Mesenchymal stem cell (in vitro differentiated cells and primary cell): ENCODE results near the gene SPATA12.

Experiments used
- DNase-seq: peaks from one replicate; pipeline ENCODE4 v3.0.0-alpha.2; 2013
- H2AFZ ChIP-seq: one replicate; pipeline ENCODE4 v1.6.1; 2013; ENCODE audit warnings: low read depth, mild to moderate bottlenecking, control low read depth, inconsistent platforms, low read length, moderate library complexity
- H2AK5ac ChIP-seq: 2 replicates; pipeline ENCODE4 v1.6.1; 2013; ENCODE audit warnings: low read length, moderate library complexity, mild to moderate bottlenecking, inconsistent platforms; ENCODE audit not compliant: severe bottlenecking
- H2BK120ac ChIP-seq: one replicate; pipeline ENCODE4 v1.6.1; 2013; ENCODE audit warnings: low read depth, mild to moderate bottlenecking, inconsistent platforms, low read length, moderate library complexity
- H2BK12ac ChIP-seq, 2 experiments: one replicate each; pipeline ENCODE4 v1.6.1; 2013; ENCODE audit warnings: inconsistent platforms in 2 of 2, low read length in 2 of 2, mild to moderate bottlenecking in 2 of 2, moderate library complexity in 2 of 2, control low read depth in 1 of 2
- H2BK15ac ChIP-seq: one replicate; pipeline ENCODE4 v1.6.1; 2013; ENCODE audit warnings: mild to moderate bottlenecking, low read depth, inconsistent platforms; ENCODE audit not compliant: poor library complexity, severe bottlenecking
- H2BK5ac ChIP-seq: 2 replicates; pipeline ENCODE4 v1.6.1; 2013; ENCODE audit warnings: low read depth, mild to moderate bottlenecking, low read length, control low read depth, inconsistent platforms; ENCODE audit not compliant: poor library complexity, severe bottlenecking
- H3K14ac ChIP-seq, 2 experiments: one replicate each; pipeline ENCODE4 v1.6.1; 2013; ENCODE audit warnings: inconsistent platforms in 2 of 2, low read length in 2 of 2, control low read depth in 1 of 2, mild to moderate bottlenecking in 1 of 2, moderate library complexity in 1 of 2
- H3K18ac ChIP-seq, 2 experiments: one replicate each; pipeline ENCODE4 v1.6.1; 2013; ENCODE audit warnings: inconsistent platforms in 2 of 2, low read length in 2 of 2, control low read depth in 1 of 2, low read depth in 1 of 2, mild to moderate bottlenecking in 1 of 2
- H3K23ac ChIP-seq, 2 experiments: one replicate each; pipeline ENCODE4 v1.6.1; 2013; ENCODE audit warnings: inconsistent platforms in 2 of 2, low read length in 2 of 2, mild to moderate bottlenecking in 2 of 2, moderate library complexity in 2 of 2, control low read depth in 1 of 2
- H3K27ac ChIP-seq: 2 replicates; pipeline ENCODE4 v1.5.1; 2013; ENCODE audit warnings: mild to moderate bottlenecking, moderate library complexity, low read length, control low read depth, inconsistent platforms; ENCODE audit not compliant: poor library complexity, severe bottlenecking
- H3K27me3 ChIP-seq, 2 experiments: 2 replicates each; pipeline versions ENCODE4 v1.6.1 to v1.7.0; 2013; ENCODE audit warnings: low read length in 2 of 2, mild to moderate bottlenecking in 2 of 2, moderate library complexity in 2 of 2, control low read depth in 1 of 2, inconsistent platforms in 1 of 2; ENCODE audit not compliant: control insufficient read depth in 1 of 2, insufficient read depth in 1 of 2
- H3K36me3 ChIP-seq, 2 experiments: 2 replicates each; pipeline versions ENCODE4 v1.6.1 to v1.7.0; 2013; ENCODE audit warnings: low read length in 2 of 2, control low read depth in 1 of 2, inconsistent platforms in 1 of 2, low read depth in 1 of 2, mild to moderate bottlenecking in 1 of 2; ENCODE audit not compliant: insufficient read depth in 2 of 2, control insufficient read depth in 1 of 2
- H3K4ac ChIP-seq, 2 experiments: one replicate each; pipeline ENCODE4 v1.6.1; 2013; ENCODE audit warnings: inconsistent platforms in 2 of 2, low read length in 2 of 2, mild to moderate bottlenecking in 2 of 2, moderate library complexity in 2 of 2, control low read depth in 1 of 2, low read depth in 1 of 2
- H3K4me1 ChIP-seq: 2 replicates; pipeline ENCODE4 v1.6.1; 2013; ENCODE audit warnings: low read depth, low read length, control low read depth; ENCODE audit not compliant: control insufficient read depth, insufficient read depth
- H3K4me2 ChIP-seq: 2 replicates; pipeline ENCODE4 v1.6.1; 2013; ENCODE audit warnings: low read length, mild to moderate bottlenecking, inconsistent platforms; ENCODE audit not compliant: poor library complexity, severe bottlenecking
- H3K4me3 ChIP-seq, 2 experiments: 2 replicates each; pipeline versions ENCODE4 v1.5.1 to v1.7.0; 2013; ENCODE audit warnings: low read length in 2 of 2, mild to moderate bottlenecking in 2 of 2, control low read depth in 1 of 2, low read depth in 1 of 2; ENCODE audit not compliant: insufficient read depth in 1 of 2
- H3K79me1 ChIP-seq: replicated peaks from 2 replicates; pipeline ENCODE4 v1.6.1; 2013; ENCODE audit warnings: mild to moderate bottlenecking, control low read depth, low read length, inconsistent platforms; ENCODE audit not compliant: poor library complexity, severe bottlenecking
- H3K9ac ChIP-seq: 2 replicates; pipeline ENCODE4 v1.7.0; 2013; ENCODE audit warnings: mild to moderate bottlenecking, low read length, moderate library complexity
- H3K9me3 ChIP-seq: 2 replicates; pipeline ENCODE4 v1.7.0; 2013; ENCODE audit warnings: mild to moderate bottlenecking, low read length; ENCODE audit not compliant: control insufficient read depth
- H4K8ac ChIP-seq: one replicate; pipeline ENCODE4 v1.6.1; 2013; ENCODE audit warnings: inconsistent platforms, mild to moderate bottlenecking, low read length, moderate library complexity
- H4K91ac ChIP-seq: one replicate; pipeline ENCODE4 v1.6.1; 2013; ENCODE audit warnings: mild to moderate bottlenecking, low read length, inconsistent platforms
- WGBS: methylation state at CpG from one replicate; pipeline ENCODE4 v1.1.7; 2013; ENCODE audit warnings: mixed read lengths; 5-methylcytosine and 5-hydroxymethylcytosine counted together

Gene SPATA12

GRCh38 chr3:57076422-57076951 lies 16.0 kb downstream of the SPATA12 start:
- Histone ChIP-seq H2BK5ac (no peak overlapping the region), H2AFZ (no peak overlapping the region), H3K9me3 (no peaks in the 10 kb centered on the region), H3K18ac (no peak overlapping the region), H3K4me1 (peaks cover 17% of the 10 kb centered on the region), H4K91ac (no peak overlapping the region), H3K27ac (no peak overlapping the region), H3K4ac (no peak overlapping the region), H3K14ac (no peak overlapping the region), H4K8ac (no peak overlapping the region), H3K27me3 (peaks cover 6 to 47% of the 10 kb centered on the region in 2 experiments), H3K9ac (no peak overlapping the region), H2AK5ac (no peak overlapping the region), H2BK12ac (no peak overlapping the region), H3K36me3 (peaks cover 0 to 39% of the 10 kb centered on the region in 2 experiments), H2BK120ac (no peak overlapping the region), H3K79me1 (peaks cover 2% of the 10 kb centered on the region), H3K4me3 (no peak overlapping the region), H2BK15ac (no peak overlapping the region), H3K4me2 (no peak overlapping the region), H3K23ac (peak overlapping the region in 1 of 2 experiments; percentile 32)
- no peak for DNase-seq
- 97% methylated on average over 3 of the region's 3 CpGs for WGBS

- H3K79me1 ChIP-seq = peaks cover 2% of the 10 kb centered on the region
- H3K23ac ChIP-seq = no peak overlapping the region
- peak overlapping the region; percentile 89 for H3K9ac ChIP-seq
- peak overlapping the region; percentile 62 to 83 for H3K4me3 ChIP-seq
- no peak overlapping the region for H4K91ac ChIP-seq
- peaks cover 6 to 47% of the 10 kb centered on the region in 2 experiments for H3K27me3 ChIP-seq
- H2BK12ac ChIP-seq = peak overlapping the region in 1 of 2 experiments; percentile 4
- H2AK5ac ChIP-seq = no peak overlapping the region
- H3K18ac ChIP-seq = no peak overlapping the region
- H4K8ac ChIP-seq = no peak overlapping the region
- peaks cover 17% of the 10 kb centered on the region for H3K4me1 ChIP-seq
- peak overlapping the region; percentile 100 for H3K4me2 ChIP-seq
- H2BK15ac ChIP-seq = no peak overlapping the region
- H3K27ac ChIP-seq = no peak overlapping the region
- no peak overlapping the region for H3K14ac ChIP-seq
- H2BK5ac ChIP-seq = no peak overlapping the region
- no peak overlapping the region for H3K4ac ChIP-seq
- DNase-seq = no peak
- peaks cover 0 to 36% of the 10 kb centered on the region in 2 experiments for H3K36me3 ChIP-seq
- no peak overlapping the region for H2BK120ac ChIP-seq
- H3K9me3 ChIP-seq = no peaks in the 10 kb centered on the region
- H2AFZ ChIP-seq = no peak overlapping the region
- WGBS = 39% methylated on average over 8 of the region's 9 CpGs
Observed at GRCh38 chr3:57077630-57078343, 17.3 kb downstream of the SPATA12 start.

- H4K8ac ChIP-seq = peak overlapping the region; percentile 8
- peak; percentile 84 for DNase-seq
- peak overlapping the region in 1 of 2 experiments; percentile 73 for H3K4ac ChIP-seq
- H3K4me3 ChIP-seq = peak overlapping the region; percentile 62 to 83
- peak overlapping the region in 1 of 2 experiments; percentile 35 for H2BK12ac ChIP-seq
- H3K14ac ChIP-seq = no peak overlapping the region
- peak overlapping the region; percentile 33 for H2AFZ ChIP-seq
- H3K27me3 ChIP-seq = peaks cover 6 to 47% of the 10 kb centered on the region in 2 experiments
- H2BK5ac ChIP-seq = no peak overlapping the region
- peaks cover 0 to 34% of the 10 kb centered on the region in 2 experiments for H3K36me3 ChIP-seq
- peaks cover 2% of the 10 kb centered on the region for H3K79me1 ChIP-seq
- H3K27ac ChIP-seq = no peak overlapping the region
- no peak overlapping the region for H3K23ac ChIP-seq
- no peak overlapping the region for H2AK5ac ChIP-seq
- no peak overlapping the region for H2BK120ac ChIP-seq
- H3K9me3 ChIP-seq = no peaks in the 10 kb centered on the region
- H2BK15ac ChIP-seq = peak overlapping the region; percentile 81
- H3K9ac ChIP-seq = peak overlapping the region; percentile 89
- peak overlapping the region in 1 of 2 experiments; percentile 92 for H3K18ac ChIP-seq
- peak overlapping the region; percentile 100 for H3K4me2 ChIP-seq
- WGBS = 3% methylated on average over 15 of the region's 15 CpGs
- peaks cover 17% of the 10 kb centered on the region for H3K4me1 ChIP-seq
- no peak overlapping the region for H4K91ac ChIP-seq
Observed at GRCh38 chr3:57078344-57078634, 17.8 kb downstream of the SPATA12 start.

GRCh38 chr3:57078635-57079473 lies 18.4 kb downstream of the SPATA12 start:
- H2BK15ac ChIP-seq = peak overlapping the region; percentile 81
- H3K14ac ChIP-seq = peak overlapping the region in 1 of 2 experiments; percentile 63
- peak overlapping the region; percentile 67 to 93 for H3K18ac ChIP-seq
- H4K91ac ChIP-seq = peak overlapping the region; percentile 81
- no peak overlapping the region for H2BK5ac ChIP-seq
- DNase-seq = peak; percentile 38
- no peak overlapping the region for H2AK5ac ChIP-seq
- peak overlapping the region; percentile 43 for H4K8ac ChIP-seq
- peaks cover 6 to 47% of the 10 kb centered on the region in 2 experiments for H3K27me3 ChIP-seq
- no peak overlapping the region for H3K27ac ChIP-seq
- H3K79me1 ChIP-seq = peaks cover 2% of the 10 kb centered on the region
- no peak overlapping the region for H2BK120ac ChIP-seq
- peak overlapping the region; percentile 100 for H3K4me2 ChIP-seq
- H3K9ac ChIP-seq = peak overlapping the region; percentile 89
- peaks cover 0 to 28% of the 10 kb centered on the region in 2 experiments for H3K36me3 ChIP-seq
- peak overlapping the region; percentile 37 for H2AFZ ChIP-seq
- H2BK12ac ChIP-seq = peak overlapping the region in 1 of 2 experiments; percentile 95
- H3K4ac ChIP-seq = peak overlapping the region in 1 of 2 experiments; percentile 73
- no peaks in the 10 kb centered on the region for H3K9me3 ChIP-seq
- H3K4me1 ChIP-seq = peaks cover 17% of the 10 kb centered on the region
- H3K4me3 ChIP-seq = peak overlapping the region; percentile 62 to 83
- under 1% methylated on average over 75 of the region's 91 CpGs for WGBS
- H3K23ac ChIP-seq = peak overlapping the region in 1 of 2 experiments; percentile 91
